Spleen (tissue), 7 donors: ENCODE results near the gene PITPNB.

Experiments used
- CTCF ChIP-seq, 11 experiments: fragments of 200-600 bp in 7 of 11; fragments of 450-650 bp in 4 of 11; sonication (generic) in 4 of 11; IDR thresholded peaks in 8 of 11; conservative IDR thresholded peaks in 3 of 11; 1 replicate in 7 of 11; 2 replicates in 4 of 11; pipeline versions ENCODE4 v1.4.0 to v1.8.0; 2016 to 2021; ENCODE audit warnings: antibody characterized with exemption in 11 of 11, inconsistent platforms in 4 of 11, mild to moderate bottlenecking in 1 of 11
- POLR2A ChIP-seq, 3 donors: fragments of 450-650 bp; IDR thresholded peaks; one replicate each; pipeline ENCODE4 v1.5.1; 2017; ENCODE audit warnings: antibody characterized with exemption in 3 of 3, mild to moderate bottlenecking in 1 of 3
- POLR2AphosphoS5 ChIP-seq, 3 donors: sonication (generic); formaldehyde crosslinking; IDR thresholded peaks; one replicate each; pipeline ENCODE4 v1.5.1; 2017; ENCODE audit warnings: antibody characterized with exemption in 3 of 3
- donor health status: DM: no; HTN: no; CAD: no; lungs with moderate emphysema.
- donor health status: DM: no; HTN: no; CAD: no.
- donor health status: DM: no; HTN: no; CAD: no.

- TF ChIP-seq CTCF (IDR thresholded peaks at IDR 0.05 in 8 of 11, conservative IDR thresholded peaks at IDR 0.05 in 3 of 11) (no peak), POLR2A (IDR thresholded peaks at IDR 0.05) (no peak), POLR2AphosphoS5 (IDR thresholded peaks at IDR 0.05) (no peak)
These were observed 97.9 kb downstream of the PITPNB start for GRCh38 chr22:27820896-27821866.
